ENCODE data around the gene CCDC57.

GRCh38 chr17:82106688-82107305, 105.8 kb downstream of the CCDC57 start:
- TF ChIP-seq EZH2phosphoT487 (conservative IDR thresholded peaks at IDR 0.05; ENCODE audit: low read length): no peak
- TF ChIP-seq, protein P1, sequence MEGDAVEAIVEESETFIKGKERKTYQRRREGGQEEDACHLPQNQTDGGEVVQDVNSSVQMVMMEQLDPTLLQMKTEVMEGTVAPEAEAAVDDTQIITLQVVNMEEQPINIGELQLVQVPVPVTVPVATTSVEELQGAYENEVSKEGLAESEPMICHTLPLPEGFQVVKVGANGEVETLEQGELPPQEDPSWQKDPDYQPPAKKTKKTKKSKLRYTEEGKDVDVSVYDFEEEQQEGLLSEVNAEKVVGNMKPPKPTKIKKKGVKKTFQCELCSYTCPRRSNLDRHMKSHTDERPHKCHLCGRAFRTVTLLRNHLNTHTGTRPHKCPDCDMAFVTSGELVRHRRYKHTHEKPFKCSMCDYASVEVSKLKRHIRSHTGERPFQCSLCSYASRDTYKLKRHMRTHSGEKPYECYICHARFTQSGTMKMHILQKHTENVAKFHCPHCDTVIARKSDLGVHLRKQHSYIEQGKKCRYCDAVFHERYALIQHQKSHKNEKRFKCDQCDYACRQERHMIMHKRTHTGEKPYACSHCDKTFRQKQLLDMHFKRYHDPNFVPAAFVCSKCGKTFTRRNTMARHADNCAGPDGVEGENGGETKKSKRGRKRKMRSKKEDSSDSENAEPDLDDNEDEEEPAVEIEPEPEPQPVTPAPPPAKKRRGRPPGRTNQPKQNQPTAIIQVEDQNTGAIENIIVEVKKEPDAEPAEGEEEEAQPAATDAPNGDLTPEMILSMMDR (IDR thresholded peaks at IDR 0.05; ENCODE audit: insufficient read depth, low read length, poor library complexity, severe bottlenecking): no peak

Measured in SU-DHL-6 (cell line).